AG09309 (cell line): ENCODE data around the gene GALNS.

Experiments used
- DNase-seq: peaks from one replicate; pipeline ENCODE4 v3.0.0-alpha.2; 2010; ENCODE audit warnings: low read depth
- H3K4me3 ChIP-seq: 2 replicates; pipeline ENCODE4 v1.5.1; 2011; ENCODE audit warnings: mild to moderate bottlenecking, low read depth, low read length, moderate library complexity; ENCODE audit not compliant: control insufficient read depth
- CTCF ChIP-seq: IDR thresholded peaks from 2 replicates; pipeline ENCODE4 v1.5.1; 2011; ENCODE audit warnings: mild to moderate bottlenecking, low read depth, low read length, inconsistent platforms; ENCODE audit not compliant: insufficient read depth, control insufficient read depth; ENCODE audit errors: missing control alignments

Gene GALNS

GRCh38 chr16:88872650-88873331, 16.0 kb upstream of the GALNS start:
- DNase-seq, result no peak
- TF ChIP-seq CTCF, result no peak
- H3K4me3 ChIP-seq, result no peak overlapping the region

GRCh38 chr16:88871730-88872416, 15.1 kb upstream of the GALNS start:
- no peak for TF ChIP-seq CTCF
- no peak overlapping the region for H3K4me3 ChIP-seq
- no peak for DNase-seq

- TF ChIP-seq CTCF, result no peak
- H3K4me3 ChIP-seq, result no peak overlapping the region
- no peak for DNase-seq
These were observed 14.6 kb upstream of the GALNS start for GRCh38 chr16:88871349-88871702.

GRCh38 chr16:88870608-88871348, 14.0 kb upstream of the GALNS start:
- H3K4me3 ChIP-seq, result no peak overlapping the region
- no peak for DNase-seq
- TF ChIP-seq CTCF, result no peak

GRCh38 chr16:88869673-88869980, 12.9 kb upstream of the GALNS start:
- no peak for TF ChIP-seq CTCF
- DNase-seq, result no peak
- no peak overlapping the region for H3K4me3 ChIP-seq

GRCh38 chr16:88868974-88869672, 12.4 kb upstream of the GALNS start:
- DNase-seq, result no peak
- H3K4me3 ChIP-seq, result no peak overlapping the region
- TF ChIP-seq CTCF, result no peak
